ENCODE measurements around the gene ZNF519.
"Not testable (repeated sequence)": the region's sequence is repeated elsewhere in the genome, so short reads cannot be mapped to it uniquely, and the experiment has no call there.

The ZNF519 gene

GRCh38 chr18:14147935-14148865 is 16.0 kb upstream of the ZNF519 start:
- not testable (repeated sequence) for DNase-seq (ENCODE audit: low read depth)

GRCh38 chr18:14146771-14147170 is 14.5 kb upstream of the ZNF519 start:
- not testable (repeated sequence) for DNase-seq (ENCODE audit: low read depth)

GRCh38 chr18:14145581-14146338 is 13.5 kb upstream of the ZNF519 start:
- not testable (repeated sequence) for DNase-seq (ENCODE audit: low read depth)

- not testable (repeated sequence) for DNase-seq (ENCODE audit: low read depth)
These were observed 12.8 kb upstream of the ZNF519 start for GRCh38 chr18:14145021-14145420.

GRCh38 chr18:14144628-14144895 is 12.3 kb upstream of the ZNF519 start:
- DNase-seq (ENCODE audit: low read depth): no peak

GRCh38 chr18:14143871-14144627 is 11.8 kb upstream of the ZNF519 start:
- DNase-seq (ENCODE audit: low read depth): not testable (repeated sequence)

GRCh38 chr18:14143396-14143795 is 11.2 kb upstream of the ZNF519 start:
- not testable (repeated sequence) for DNase-seq (ENCODE audit: low read depth)

GRCh38 chr18:14142177-14142576 is 9.9 kb upstream of the ZNF519 start:
- DNase-seq (ENCODE audit: low read depth): not testable (repeated sequence)

GRCh38 chr18:14139583-14139982 is 7.3 kb upstream of the ZNF519 start:
- not testable (repeated sequence) for DNase-seq (ENCODE audit: low read depth)

GRCh38 chr18:14137971-14138370 is 5.7 kb upstream of the ZNF519 start:
- not testable (repeated sequence) for DNase-seq (ENCODE audit: low read depth)

GRCh38 chr18:14131696-14132270 is 452 bp downstream of the ZNF519 start:
- not testable (repeated sequence) for DNase-seq (ENCODE audit: low read depth)

GRCh38 chr18:14130804-14131203 is 1.4 kb downstream of the ZNF519 start:
- DNase-seq (ENCODE audit: low read depth): not testable (repeated sequence)

- DNase-seq (ENCODE audit: low read depth): no peak
These were observed 7.5 kb downstream of the ZNF519 start for GRCh38 chr18:14124689-14125088.

GRCh38 chr18:14122097-14122496 is 10.1 kb downstream of the ZNF519 start:
- DNase-seq (ENCODE audit: low read depth): no peak

- DNase-seq (ENCODE audit: low read depth): no peak
These were observed 11.3 kb downstream of the ZNF519 start for GRCh38 chr18:14120926-14121325.

GRCh38 chr18:14117606-14118005 is 14.6 kb downstream of the ZNF519 start:
- no peak for DNase-seq (ENCODE audit: low read depth)

GRCh38 chr18:14106906-14107305 is 25.3 kb downstream of the ZNF519 start:
- DNase-seq (ENCODE audit: low read depth): no peak

- DNase-seq (ENCODE audit: low read depth): no peak
These were observed 27.1 kb downstream of the ZNF519 start for GRCh38 chr18:14104906-14105748.

GRCh38 chr18:14104201-14104600 is 28.0 kb downstream of the ZNF519 start:
- no peak for DNase-seq (ENCODE audit: low read depth)

- no peak for DNase-seq (ENCODE audit: low read depth)
These were observed 31.5 kb downstream of the ZNF519 start for GRCh38 chr18:14100503-14101286.
